HepG2 (cell line): Measurements from ENCODE around the gene PSKH1. TPM values are rescaled to one million over a fixed set of nuclear protein-coding genes. Genes with fewer than 3 reads are reported as not detected.

Source experiments
- AGO1 ChIP-seq: fragments of 200-400 bp; formaldehyde crosslinking; IDR thresholded peaks from 2 replicates; pipeline ENCODE4 v1.6.1; 2017; ENCODE audit warnings: mild to moderate bottlenecking, low read depth, low read length, moderate library complexity; ENCODE audit not compliant: poor library complexity, severe bottlenecking
- BCL6 ChIP-seq: IDR thresholded peaks from 2 replicates; pipeline ENCODE4 v1.6.1; 2016; ENCODE audit warnings: missing genetic modification reagents, missing compliant biosample characterization
- CBFB ChIP-seq: sonication (generic); formaldehyde crosslinking; IDR thresholded peaks from 2 replicates; pipeline ENCODE4 v1.4.0; 2020; ENCODE audit warnings: missing genetic modification reagents
- CREM ChIP-seq, 2 experiments: sonication (generic) in 1 of 2; formaldehyde crosslinking in 1 of 2; IDR thresholded peaks; 2 replicates each; pipeline versions ENCODE4 v1.4.0 to v1.6.1; 2016 to 2020; ENCODE audit warnings: antibody characterized with exemption in 1 of 2, mild to moderate bottlenecking in 1 of 2, missing genetic modification reagents in 1 of 2
- FOXP1 ChIP-seq, 2 experiments: fragments of 450-650 bp in 1 of 2; IDR thresholded peaks; 2 replicates each; pipeline ENCODE4 v1.6.1; 2017 to 2018; ENCODE audit warnings: antibody characterized with exemption in 1 of 2
- GATAD1 ChIP-seq: IDR thresholded peaks from 2 replicates; pipeline ENCODE4 v1.6.1; 2016; ENCODE audit warnings: missing genetic modification reagents, missing compliant biosample characterization
- JUND ChIP-seq: sonication (generic); formaldehyde crosslinking; IDR thresholded peaks from 2 replicates; pipeline ENCODE4 v1.8.0; 2022; ENCODE audit warnings: mild to moderate bottlenecking, missing genetic modification reagents
- MAFF ChIP-seq: IDR thresholded peaks from 2 replicates; pipeline ENCODE4 v1.6.1; 2011; ENCODE audit warnings: low read depth, low read length, improper control_type of control experiment
- NR2C2 ChIP-seq: sonication (generic); formaldehyde crosslinking; IDR thresholded peaks from 2 replicates; pipeline ENCODE4 v1.4.0; 2020; ENCODE audit warnings: missing genetic modification reagents, mild to moderate bottlenecking, moderate library complexity, borderline replicate concordance
- POLR2G ChIP-seq: fragments of 200-400 bp; formaldehyde crosslinking; IDR thresholded peaks from 2 replicates; pipeline ENCODE4 v1.6.1; 2018; ENCODE audit warnings: mild to moderate bottlenecking, low read depth, low read length, moderate library complexity
- WIZ ChIP-seq: sonication (generic); formaldehyde crosslinking; IDR thresholded peaks from 2 replicates; pipeline ENCODE4 v1.5.1; 2020; ENCODE audit warnings: mild to moderate bottlenecking, missing genetic modification reagents
- ZNF615 ChIP-seq: sonication (generic); formaldehyde crosslinking; IDR thresholded peaks from 2 replicates; pipeline ENCODE4 v1.5.0; 2020; ENCODE audit warnings: mild to moderate bottlenecking, missing genetic modification reagents, borderline replicate concordance
- ZNF780A ChIP-seq: sonication (generic); formaldehyde crosslinking; IDR thresholded peaks from 2 replicates; pipeline ENCODE4 v1.8.0; 2022; ENCODE audit warnings: mild to moderate bottlenecking, missing genetic modification reagents, moderate library complexity
- ZNF878 ChIP-seq: sonication (generic); formaldehyde crosslinking; IDR thresholded peaks from 2 replicates; pipeline ENCODE4 v1.8.1; 2023; ENCODE audit warnings: mild to moderate bottlenecking, missing genetic modification reagents, moderate library complexity
- polyA plus RNA-seq, 8 experiments: library from polyadenylated mRNA; depleted of rRNA in 3 of 8; stranded (reverse) in 7 of 8; unstranded in 1 of 8; fragments of >200 nt; fragmentation: Illumina TruSeq in 4 of 8; extraction: Trizol in 4 of 8; gene quantifications; 2 replicates each; pipeline versions ENCODE4 v1.2.1 to v1.2.3, GENCODE V29; 2011 to 2016; ENCODE audit warnings: low read depth in 4 of 8, missing spikeins in 1 of 8, mixed read lengths in 1 of 8; ENCODE audit not compliant: insufficient read depth in 1 of 8
- total RNA-seq, 5 experiments: library from RNA; depleted of rRNA; stranded (reverse); fragments of >200 nt; fragmentation: Illumina TruSeq; extraction: Trizol; gene quantifications; 2 replicates each; pipeline ENCODE4 v1.2.3, GENCODE V29; 2016; ENCODE audit warnings: low read depth in 1 of 5
- TF ChIP-seq, protein P1 (sequence below): sonication (generic); formaldehyde crosslinking; IDR thresholded peaks from 2 replicates; pipeline ENCODE4 v1.4.0; 2020; ENCODE audit warnings: missing genetic modification reagents
- TF ChIP-seq, protein P2 (sequence below): sonication (generic); formaldehyde crosslinking; IDR thresholded peaks from 2 replicates; pipeline ENCODE4 v1.9.0; 2021; ENCODE audit warnings: mild to moderate bottlenecking, missing genetic modification reagents
- TF ChIP-seq, protein P3 (sequence below): sonication (generic); formaldehyde crosslinking; IDR thresholded peaks from 2 replicates; pipeline ENCODE4 v1.4.0; 2020; ENCODE audit warnings: missing genetic modification reagents, borderline replicate concordance
- TF ChIP-seq, protein P4 (sequence below): IDR thresholded peaks from 2 replicates; pipeline ENCODE4 v1.6.1; 2016; ENCODE audit warnings: mild to moderate bottlenecking, missing biosample characterization, missing genetic modification reagents

Gene PSKH1
- total and polyA plus RNA-seq, 2 of the 13 experiments (the other 11 are each of a cell fraction or from before 2014, with no cell fraction given), result 8.4 to 19.1 TPM

DNA sequence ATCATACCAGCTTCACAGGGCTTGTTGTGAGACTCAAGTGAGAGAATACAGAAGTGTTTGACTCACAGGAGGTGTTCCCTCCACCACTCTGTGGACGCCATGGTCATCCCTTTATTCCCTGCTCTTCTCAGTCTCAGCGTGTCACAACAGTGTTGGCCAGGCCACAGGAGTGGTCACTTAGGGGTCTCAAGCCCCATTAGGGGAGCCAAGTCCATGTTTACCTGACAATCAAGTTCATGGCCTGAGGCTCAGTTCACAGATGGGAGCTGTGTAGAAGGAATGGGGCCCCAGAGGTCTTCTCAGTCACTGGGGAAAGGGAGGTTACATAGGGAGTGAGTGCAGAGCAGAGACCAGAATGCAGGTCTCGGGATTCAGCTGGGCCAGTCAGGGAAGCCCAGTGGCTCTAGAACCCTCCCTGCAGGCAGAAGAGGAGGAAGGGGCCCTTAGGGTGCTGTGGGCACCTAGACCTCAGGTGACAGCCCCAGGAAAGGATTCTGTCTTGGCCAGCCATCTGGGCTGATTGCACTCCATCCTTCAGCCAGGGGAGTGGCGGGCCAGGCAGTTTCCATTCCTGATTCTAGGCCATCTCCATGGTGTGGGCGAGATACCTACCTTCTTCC, 36.0 kb upstream of the PSKH1 start (continued):
- TF ChIP-seq JUND (CRISPR knock-in tag) (no peak), ZNF878 (no peak), BCL6 (CRISPR knock-in tag) (peak; percentile 56), ZNF780A (no peak), CBFB (no peak), POLR2G (no peak), AGO1 (no peak), FOXP1 (IDR thresholded peaks at IDR 0.05) (no peak), FOXP1 (CRISPR knock-in tag; IDR thresholded peaks at IDR 0.05) (no peak), NR2C2 (0 out of 2 replicates have a peak, but pooled peaks have one; percentile 8), WIZ (CRISPR knock-in tag) (no peak), GATAD1 (CRISPR knock-in tag) (no peak), MAFF (no peak), CREM (IDR thresholded peaks at IDR 0.05) (peak; percentile 21; the same call in 1 of the 2 replicates), CREM (CRISPR knock-in tag; IDR thresholded peaks at IDR 0.05) (no peak), ZNF615 (CRISPR knock-in tag) (no peak)
- TF ChIP-seq, protein P1, sequence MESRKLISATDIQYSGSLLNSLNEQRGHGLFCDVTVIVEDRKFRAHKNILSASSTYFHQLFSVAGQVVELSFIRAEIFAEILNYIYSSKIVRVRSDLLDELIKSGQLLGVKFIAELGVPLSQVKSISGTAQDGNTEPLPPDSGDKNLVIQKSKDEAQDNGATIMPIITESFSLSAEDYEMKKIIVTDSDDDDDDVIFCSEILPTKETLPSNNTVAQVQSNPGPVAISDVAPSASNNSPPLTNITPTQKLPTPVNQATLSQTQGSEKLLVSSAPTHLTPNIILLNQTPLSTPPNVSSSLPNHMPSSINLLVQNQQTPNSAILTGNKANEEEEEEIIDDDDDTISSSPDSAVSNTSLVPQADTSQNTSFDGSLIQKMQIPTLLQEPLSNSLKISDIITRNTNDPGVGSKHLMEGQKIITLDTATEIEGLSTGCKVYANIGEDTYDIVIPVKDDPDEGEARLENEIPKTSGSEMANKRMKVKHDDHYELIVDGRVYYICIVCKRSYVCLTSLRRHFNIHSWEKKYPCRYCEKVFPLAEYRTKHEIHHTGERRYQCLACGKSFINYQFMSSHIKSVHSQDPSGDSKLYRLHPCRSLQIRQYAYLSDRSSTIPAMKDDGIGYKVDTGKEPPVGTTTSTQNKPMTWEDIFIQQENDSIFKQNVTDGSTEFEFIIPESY (CRISPR knock-in tag), result no peak
- TF ChIP-seq, protein P2, sequence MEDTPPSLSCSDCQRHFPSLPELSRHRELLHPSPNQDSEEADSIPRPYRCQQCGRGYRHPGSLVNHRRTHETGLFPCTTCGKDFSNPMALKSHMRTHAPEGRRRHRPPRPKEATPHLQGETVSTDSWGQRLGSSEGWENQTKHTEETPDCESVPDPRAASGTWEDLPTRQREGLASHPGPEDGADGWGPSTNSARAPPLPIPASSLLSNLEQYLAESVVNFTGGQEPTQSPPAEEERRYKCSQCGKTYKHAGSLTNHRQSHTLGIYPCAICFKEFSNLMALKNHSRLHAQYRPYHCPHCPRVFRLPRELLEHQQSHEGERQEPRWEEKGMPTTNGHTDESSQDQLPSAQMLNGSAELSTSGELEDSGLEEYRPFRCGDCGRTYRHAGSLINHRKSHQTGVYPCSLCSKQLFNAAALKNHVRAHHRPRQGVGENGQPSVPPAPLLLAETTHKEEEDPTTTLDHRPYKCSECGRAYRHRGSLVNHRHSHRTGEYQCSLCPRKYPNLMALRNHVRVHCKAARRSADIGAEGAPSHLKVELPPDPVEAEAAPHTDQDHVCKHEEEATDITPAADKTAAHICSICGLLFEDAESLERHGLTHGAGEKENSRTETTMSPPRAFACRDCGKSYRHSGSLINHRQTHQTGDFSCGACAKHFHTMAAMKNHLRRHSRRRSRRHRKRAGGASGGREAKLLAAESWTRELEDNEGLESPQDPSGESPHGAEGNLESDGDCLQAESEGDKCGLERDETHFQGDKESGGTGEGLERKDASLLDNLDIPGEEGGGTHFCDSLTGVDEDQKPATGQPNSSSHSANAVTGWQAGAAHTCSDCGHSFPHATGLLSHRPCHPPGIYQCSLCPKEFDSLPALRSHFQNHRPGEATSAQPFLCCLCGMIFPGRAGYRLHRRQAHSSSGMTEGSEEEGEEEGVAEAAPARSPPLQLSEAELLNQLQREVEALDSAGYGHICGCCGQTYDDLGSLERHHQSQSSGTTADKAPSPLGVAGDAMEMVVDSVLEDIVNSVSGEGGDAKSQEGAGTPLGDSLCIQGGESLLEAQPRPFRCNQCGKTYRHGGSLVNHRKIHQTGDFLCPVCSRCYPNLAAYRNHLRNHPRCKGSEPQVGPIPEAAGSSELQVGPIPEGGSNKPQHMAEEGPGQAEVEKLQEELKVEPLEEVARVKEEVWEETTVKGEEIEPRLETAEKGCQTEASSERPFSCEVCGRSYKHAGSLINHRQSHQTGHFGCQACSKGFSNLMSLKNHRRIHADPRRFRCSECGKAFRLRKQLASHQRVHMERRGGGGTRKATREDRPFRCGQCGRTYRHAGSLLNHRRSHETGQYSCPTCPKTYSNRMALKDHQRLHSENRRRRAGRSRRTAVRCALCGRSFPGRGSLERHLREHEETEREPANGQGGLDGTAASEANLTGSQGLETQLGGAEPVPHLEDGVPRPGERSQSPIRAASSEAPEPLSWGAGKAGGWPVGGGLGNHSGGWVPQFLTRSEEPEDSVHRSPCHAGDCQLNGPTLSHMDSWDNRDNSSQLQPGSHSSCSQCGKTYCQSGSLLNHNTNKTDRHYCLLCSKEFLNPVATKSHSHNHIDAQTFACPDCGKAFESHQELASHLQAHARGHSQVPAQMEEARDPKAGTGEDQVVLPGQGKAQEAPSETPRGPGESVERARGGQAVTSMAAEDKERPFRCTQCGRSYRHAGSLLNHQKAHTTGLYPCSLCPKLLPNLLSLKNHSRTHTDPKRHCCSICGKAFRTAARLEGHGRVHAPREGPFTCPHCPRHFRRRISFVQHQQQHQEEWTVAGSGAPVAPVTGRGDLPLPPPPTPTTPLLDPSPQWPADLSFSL (CRISPR knock-in tag), result no peak
- TF ChIP-seq, protein P3, sequence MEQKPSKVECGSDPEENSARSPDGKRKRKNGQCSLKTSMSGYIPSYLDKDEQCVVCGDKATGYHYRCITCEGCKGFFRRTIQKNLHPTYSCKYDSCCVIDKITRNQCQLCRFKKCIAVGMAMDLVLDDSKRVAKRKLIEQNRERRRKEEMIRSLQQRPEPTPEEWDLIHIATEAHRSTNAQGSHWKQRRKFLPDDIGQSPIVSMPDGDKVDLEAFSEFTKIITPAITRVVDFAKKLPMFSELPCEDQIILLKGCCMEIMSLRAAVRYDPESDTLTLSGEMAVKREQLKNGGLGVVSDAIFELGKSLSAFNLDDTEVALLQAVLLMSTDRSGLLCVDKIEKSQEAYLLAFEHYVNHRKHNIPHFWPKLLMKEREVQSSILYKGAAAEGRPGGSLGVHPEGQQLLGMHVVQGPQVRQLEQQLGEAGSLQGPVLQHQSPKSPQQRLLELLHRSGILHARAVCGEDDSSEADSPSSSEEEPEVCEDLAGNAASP (CRISPR knock-in tag), result no peak
- TF ChIP-seq, protein P4, sequence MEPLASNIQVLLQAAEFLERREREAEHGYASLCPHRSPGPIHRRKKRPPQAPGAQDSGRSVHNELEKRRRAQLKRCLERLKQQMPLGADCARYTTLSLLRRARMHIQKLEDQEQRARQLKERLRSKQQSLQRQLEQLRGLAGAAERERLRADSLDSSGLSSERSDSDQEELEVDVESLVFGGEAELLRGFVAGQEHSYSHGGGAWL (CRISPR knock-in tag), result peak; percentile 50; the same call in 1 of the 2 replicates
